Lung microvascular endothelial cell (primary cell): ENCODE data around the gene GFI1. TPM values are rescaled to one million over a fixed set of nuclear protein-coding genes. Genes with fewer than 3 reads are reported as not detected.
A peak's percentile ranks its signal among the peaks of the same experiment; 100 is the strongest.
"Not testable (repeated sequence)": the region's sequence is repeated elsewhere in the genome, so short reads cannot be mapped to it uniquely, and the experiment has no call there.

Experiments used
- DNase-seq, 2 donors: peaks; one replicate each; pipeline versions ENCODE4 v3.0.0 to v3.0.0-alpha.2; 2010; ENCODE audit warnings: low read depth in 2 of 2
- total RNA-seq: library from RNA; depleted of rRNA; stranded (reverse); fragments of >200 nt; gene quantifications from 2 replicates; pipeline ENCODE4 v1.2.1, GENCODE V29; 2014

GFI1 gene
- total RNA-seq, 1 donor from 2014 or later: not detected

DNA sequence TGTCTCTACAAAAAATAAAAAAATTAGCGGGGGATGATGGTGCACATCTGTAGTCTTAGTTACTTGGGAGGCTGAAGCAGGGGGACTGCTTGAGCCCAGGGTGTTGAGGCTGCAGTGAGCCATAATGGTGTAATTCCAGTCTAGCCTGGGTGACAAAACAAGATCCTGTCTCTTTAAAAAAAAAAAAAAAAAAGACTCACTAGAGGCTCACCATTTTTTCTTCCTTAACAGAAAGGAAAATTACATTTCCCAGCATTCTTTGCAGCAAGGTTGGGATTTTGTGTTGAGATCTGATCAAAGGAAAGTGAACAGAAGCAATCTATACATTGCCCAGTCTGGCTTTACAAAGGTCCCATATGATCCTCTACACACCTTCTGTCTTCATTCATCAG lies 21.5 kb downstream of the GFI1 start:
- DNase-seq: no peak

DNA sequence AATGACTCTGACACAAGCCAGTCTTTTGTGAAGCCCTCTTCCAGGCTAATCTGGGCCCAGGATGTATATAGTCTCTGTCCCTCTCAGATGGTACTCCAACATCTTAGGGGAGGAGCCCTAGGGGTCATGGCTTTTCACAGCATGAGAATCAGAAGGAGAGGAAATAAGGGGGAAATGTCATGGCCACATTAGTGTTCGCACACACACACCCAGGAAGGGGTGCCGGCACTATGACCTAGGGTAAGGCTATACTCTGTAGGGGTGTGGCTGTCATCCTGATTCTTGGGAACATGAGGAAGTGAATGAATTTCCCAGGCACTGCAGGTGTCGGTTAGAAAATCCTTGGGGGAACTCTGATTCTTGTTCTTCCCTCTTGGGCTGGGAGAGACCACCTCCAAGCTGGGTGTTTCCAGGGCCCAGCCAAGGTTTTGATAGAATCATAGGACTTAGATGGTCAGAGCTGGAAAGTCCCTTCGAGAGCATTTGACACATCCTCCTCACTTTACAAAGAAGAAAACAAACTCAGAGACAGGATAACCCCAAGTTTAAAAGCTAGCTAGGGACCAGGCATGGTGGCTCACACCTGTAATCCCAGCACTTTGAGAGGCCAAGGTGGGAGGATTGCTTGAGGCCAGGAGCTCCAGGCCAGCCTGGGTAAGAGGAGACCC lies 22.0 kb downstream of the GFI1 start:
- DNase-seq: no peak

DNA sequence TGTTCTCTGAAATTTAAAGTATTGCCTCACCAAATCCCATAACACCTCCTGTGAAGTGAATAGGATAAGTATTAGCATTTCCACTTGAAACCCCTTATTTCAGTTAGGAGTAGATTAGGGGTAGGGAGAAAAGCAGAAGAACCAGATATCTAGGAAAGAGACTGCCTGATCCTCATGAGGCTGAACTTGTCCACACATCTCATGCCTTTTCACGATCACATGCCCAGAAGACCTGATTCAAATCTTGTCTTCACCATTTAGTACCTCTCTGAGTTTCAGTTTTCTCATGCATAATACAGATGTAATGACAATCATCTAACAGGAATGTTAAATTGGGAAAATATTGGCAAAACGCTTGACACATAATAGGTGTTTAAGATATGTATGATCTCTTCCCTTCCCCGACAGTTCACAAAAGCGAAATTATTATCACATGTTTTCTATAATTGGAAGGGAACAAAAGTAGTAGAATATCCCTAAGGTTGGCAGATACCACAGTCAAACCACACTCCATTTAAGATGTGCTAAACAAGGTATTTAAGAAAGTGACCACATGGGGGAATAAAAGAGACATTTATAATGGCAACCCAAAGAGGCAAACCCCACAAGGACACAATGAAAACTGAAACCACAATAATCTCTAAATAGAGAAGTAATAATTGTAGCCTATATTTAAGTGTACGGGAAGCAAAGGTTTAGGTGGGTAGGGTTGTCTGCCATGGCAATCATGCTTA lies 25.2 kb downstream of the GFI1 start:
- no peak for DNase-seq

DNA sequence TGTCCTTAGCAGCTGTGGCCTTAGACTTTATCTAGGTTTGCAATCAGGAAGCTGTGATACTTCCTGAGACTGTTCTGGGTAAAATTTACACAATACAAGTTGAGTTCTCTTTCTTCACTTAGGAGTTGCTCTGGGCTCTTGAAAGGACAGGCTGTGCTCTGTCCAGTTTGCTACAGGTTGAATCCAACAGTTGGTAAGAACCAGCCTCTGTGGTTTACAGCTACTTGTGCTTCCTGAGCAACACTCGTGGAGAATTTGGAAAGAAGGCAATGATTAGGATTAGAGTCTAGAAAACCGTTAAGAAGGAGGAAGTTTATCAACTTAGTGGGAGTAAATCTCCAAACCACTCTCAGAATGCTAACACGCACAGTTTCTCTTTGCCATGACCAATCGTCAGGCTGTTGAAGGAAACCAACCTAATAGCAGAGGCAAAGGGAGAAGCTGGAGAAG lies 26.8 kb downstream of the GFI1 start:
- DNase-seq: peak in 1 of 2 donors; percentile 19

DNA sequence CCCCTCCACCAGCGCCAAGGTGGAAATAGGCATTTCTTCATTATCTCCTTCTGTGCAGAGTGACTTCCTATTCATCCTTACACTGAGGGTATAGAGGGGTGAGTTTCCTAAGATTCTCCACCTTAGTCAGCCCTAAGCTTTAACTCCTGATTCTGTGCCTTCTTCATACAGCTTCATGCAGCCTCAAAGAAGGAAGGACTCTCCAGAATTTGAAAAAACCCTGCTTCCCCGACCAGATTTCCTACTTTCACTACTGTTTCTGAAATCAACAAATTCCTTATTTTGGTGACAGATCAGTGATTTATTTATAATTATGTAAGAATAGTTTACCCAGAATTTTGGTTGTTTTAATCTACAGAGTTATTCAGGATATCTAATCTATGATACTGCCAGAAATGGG lies 28.6 kb downstream of the GFI1 start:
- DNase-seq: no peak

DNA sequence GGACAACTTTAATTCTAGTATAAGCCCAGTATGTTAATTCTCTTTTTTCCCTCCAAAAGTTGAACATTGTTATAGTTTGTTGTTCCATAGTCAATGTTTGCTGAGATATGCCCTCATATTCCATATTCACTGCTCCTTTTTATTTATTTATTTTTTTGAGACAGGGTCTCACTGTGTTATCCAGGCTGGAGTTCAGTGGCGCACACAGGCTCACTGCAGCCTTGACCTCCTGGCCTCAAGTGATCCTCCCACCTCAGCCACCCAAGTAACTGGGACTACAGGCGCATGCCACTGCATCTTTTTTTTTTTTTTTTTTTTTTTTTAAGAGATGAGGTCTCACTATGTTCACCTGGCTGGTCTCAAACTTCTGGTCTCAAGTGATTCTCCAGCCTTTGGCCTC lies 38.7 kb downstream of the GFI1 start:
- DNase-seq: no peak

DNA sequence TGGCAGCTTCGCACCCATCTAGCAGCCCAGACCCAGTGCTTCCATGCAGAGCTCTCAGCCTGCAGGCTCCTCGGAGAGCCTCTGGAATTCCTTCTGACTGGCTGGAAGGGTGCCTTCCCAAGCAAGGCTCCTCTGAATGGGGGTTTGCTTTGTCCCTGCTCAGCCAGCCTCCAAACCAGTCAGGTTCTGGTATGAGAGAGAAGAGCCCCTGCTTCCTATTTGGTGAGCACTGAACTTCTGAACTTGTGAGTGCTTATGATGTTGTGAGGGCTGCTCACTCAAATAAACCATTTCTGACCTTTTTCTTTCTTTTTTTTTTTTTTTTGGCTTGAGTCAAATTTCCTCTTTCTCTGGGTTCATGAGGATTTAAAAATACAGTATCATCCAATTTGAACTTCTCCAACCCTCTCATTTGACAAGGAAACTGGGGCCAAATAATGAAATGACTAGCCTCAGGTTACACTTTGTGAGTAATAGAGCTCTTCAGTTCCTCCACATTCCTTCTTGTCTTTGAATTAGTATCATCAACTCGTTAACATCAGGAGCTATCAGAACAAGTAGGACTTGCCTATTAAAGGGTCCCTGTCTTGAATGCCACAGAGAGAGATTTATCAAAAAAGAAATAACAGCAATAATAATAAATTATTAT lies 39.6 kb downstream of the GFI1 start:
- DNase-seq: no peak

DNA sequence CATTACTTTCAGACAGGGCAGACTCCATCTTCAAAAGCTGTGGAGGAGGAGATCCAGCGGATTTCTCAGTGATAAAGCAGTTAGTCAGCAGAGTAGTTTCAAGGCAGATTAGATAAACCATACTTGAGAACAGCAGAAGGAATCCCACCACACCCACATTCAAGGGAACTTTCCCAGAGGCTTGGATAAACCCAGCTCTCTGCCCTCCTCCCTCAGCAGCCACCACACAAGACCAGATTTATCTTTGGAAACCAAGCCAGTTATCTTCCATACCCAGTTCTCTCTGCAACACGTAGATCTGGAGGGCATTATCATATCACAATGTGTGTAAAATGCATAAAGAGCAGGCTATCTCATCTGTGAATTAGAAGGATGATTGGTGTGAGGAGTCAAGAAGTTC lies 40.2 kb downstream of the GFI1 start:
- DNase-seq: no peak

DNA sequence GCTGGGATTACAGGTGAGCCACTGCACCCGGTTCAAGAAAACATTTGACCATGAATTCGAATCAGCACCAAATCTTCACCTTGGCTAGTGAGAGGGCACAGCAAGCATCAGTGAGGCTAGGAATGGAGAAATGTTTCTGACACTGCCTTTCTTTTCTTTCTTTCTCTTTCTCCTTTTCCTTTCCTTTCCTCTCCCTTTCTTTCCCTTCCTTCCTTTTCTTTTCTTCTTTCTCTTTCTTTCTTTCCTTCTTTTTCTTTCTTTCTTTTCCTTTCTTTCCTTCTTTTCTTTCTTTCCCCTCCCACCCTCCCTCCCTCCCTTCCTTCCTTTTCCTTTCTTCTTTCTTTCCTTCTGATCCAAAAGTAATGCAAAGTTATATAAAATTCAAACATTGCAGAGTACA lies 40.9 kb downstream of the GFI1 start:
- DNase-seq: no peak

DNA sequence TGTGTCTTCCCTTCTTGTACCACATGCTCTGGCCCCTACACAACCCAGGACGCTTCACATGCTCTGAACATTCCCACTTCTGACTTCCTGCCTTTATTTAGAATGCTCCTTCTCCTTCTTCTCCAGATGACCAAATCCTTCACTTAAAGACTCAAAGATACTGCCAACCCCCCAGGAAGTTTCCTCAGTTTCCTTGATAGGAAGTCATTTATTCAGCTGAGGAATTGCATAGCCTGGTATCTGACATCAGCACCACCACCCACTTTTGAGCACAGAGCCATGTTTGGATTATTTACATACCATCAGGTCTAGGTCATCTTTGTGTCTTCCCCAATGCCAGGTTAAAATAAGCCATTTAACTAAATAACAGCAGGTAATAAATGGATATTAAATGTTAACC lies 42.4 kb downstream of the GFI1 start:
- peak in 1 of 2 donors; percentile 32 for DNase-seq

DNA sequence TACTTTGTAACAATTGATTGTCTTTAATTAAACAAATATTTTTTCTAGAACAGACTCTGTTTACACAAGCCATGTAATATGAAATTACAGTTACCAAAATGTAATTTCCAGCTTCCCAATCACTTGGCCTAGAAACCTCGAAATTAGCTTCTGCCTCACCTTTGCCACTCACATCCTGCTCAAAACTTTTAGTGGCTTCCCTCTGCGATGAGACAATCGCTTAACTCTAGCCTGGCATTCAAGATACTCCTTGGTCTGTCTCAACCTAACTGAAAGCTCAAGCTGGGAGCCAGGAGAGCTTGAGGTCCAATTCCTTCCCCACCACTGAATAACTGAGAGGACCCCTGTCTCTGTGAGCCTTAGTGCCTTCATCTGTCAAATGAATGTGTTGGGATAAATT lies 42.8 kb downstream of the GFI1 start:
- no peak for DNase-seq

DNA sequence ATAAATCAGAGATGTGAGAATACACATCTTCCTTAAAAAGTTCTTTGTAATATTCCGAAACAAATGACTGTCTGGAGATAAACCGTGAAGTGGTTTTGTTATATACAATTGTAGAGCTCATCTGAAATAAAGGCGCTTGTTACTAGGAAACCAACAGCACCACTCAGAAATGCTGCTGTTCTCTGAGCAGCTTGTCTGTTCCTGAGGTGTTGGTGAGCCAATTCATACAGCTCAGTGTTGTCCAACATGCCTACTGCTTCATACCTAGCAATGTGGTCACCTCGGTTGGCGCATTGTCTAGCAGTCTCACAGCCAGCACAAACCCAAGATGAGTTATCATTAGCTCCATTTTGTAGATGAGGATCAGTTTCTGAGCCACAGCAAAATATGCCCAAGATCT lies 44.4 kb downstream of the GFI1 start:
- DNase-seq: no peak

DNA sequence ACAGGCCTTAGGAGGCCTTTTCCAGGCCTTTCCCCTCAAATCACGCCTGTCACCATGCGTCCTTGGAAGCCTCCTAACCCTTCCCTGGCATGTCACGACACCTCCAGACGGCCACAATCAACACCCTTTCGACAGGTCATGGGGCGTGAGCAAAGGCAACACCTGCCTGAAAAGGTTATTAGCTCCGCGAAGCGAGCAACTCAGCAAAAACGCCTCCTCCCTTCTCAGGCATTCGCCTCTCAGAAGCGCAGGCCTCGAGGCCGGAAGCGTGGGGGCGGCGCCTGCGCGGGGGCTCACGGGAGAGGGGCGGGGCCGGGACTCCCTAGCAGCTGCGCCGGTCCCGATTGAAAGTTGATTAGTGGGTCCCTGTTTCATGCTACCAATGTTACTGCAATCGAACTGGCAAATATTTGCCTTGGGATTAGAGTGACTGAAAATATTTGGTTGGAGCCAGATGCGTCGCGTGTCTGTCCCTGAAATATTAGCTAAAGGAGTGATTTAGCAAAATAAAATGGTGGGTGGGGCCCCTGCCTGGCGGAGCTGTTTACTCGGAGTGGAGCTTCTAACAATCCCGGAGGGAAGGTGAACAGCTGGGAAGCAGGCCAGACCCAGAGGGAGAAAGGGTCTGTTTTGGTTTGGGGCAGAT lies 44.9 kb downstream of the GFI1 start:
- no peak for DNase-seq

DNA sequence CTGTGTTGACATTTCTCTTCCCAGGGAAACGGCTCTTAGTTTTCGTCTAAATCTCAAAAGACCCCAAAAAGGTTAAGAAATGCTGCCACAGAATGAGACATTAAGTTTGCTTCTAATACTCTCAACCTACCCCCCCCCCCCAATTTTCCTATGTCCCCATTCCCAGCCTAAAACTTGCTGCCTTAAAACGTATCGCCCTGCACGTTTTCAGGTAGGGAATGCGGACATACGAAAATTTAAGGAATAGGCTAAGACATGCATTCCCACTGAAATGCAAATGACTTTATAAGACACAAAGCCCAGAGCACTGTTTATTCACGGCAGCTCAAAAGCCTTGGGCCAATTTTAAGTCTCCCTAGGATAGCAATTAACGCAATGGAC lies 45.4 kb downstream of the GFI1 start:
- DNase-seq: no peak

DNA sequence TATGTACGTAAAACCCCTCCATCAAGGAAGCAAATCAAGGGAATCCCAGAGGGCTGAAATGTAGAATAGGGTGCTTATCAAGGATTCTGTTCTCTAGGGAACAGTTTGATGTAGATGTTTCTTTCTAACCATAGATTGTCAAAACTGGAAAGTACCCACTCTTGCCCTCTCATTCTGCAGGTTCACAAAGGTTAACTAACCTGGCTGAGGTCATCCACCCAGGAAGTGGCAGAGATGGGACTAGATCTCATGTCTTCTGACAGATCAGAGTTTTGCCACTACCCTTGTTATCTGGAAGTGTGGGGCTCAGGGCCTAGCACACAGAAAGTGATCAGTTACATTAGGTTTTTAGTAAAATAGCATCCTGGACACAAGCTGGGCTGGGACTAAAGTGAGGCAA lies 47.4 kb downstream of the GFI1 start:
- DNase-seq: no peak

DNA sequence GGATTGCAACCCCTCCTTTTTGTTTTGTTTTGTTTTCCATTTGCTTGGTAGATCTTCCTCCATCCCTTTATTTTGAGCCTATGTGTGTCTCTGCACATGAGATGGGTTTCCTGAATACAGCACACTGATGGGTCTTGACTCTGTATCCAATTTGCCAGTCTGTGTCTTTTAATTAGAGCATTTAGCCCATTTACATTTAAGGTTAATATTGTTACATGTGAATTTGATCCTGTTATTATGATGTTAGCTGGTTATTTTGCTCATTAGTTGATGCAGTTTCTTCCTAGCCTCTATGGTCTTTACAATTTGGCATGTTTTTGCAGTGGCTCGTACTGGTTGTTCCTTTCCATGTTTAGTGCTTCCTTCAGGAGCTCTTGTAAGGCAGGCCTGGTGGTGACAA lies 52.2 kb downstream of the GFI1 start:
- not testable (repeated sequence) for DNase-seq

DNA sequence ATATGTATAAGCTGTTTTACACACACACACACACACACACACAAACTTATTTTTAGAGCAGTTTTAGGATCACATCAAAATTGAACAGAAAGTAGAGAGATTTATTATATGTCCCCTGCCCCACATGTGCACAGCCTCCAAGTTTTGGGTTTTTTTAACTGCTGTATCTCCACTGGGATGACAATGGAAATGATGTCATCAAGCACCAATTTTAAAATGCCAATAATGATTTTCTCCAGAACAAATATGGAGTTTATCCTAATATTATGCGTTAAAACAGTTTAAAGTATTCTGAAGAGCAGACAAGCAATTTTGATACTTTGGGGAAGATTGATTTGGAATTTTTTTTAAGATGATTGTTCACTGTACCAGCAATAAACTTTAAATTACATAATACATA lies 56.7 kb downstream of the GFI1 start:
- DNase-seq: no peak

DNA sequence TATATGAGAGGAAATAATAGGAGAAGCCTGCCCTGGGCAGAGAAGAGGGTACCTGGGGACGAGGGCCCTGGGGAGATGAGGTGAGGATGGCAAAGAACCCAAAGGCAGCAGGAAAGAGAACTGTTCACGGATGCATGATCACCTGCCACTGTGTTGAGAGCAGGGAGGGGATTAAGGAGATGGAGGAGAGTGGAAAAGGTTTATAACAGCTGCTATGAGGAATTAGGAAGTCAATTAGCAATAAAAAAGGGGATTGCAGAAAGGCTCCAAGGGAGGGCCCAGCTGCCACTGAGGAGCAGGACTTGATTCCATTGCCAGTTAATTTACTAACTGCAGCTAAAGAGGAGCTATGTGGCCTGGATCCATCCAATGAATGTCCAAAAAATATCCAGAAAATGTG lies 61.1 kb downstream of the GFI1 start:
- no peak for DNase-seq
